ENCODE data around the gene FYN.

DNA sequence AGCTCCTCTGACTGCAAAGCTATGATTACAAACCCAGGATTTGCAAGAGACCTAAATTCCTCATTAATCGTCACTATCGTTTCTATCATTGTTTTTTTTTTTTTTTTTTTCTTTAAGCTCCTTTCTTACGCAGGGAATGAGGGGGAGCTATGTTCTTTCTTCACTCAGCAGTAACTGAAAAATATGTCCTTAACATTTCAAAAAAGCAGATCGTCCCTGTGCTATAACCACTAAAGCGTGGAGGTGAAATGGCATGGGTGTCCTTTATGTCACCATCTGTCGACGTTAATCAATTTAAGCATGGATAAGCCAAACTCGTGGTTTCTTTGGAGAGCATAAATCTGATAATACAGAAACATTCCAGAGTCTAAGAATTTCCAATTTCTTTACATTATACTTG lies 199.7 kb downstream of the FYN start:
- TF ChIP-seq SRF (IDR thresholded peaks at IDR 0.05; ENCODE audit: low read depth, low read length) (no peak), RAD21 (IDR thresholded peaks at IDR 0.05 in 1 of 2, conservative IDR thresholded peaks at IDR 0.05 in 1 of 2; ENCODE audit: low read depth in 2 of 2, low read length in 2 of 2) (no peak), MAFK (IDR thresholded peaks at IDR 0.05; ENCODE audit: low read depth, low read length) (no peak), POLR2A (IDR thresholded peaks at IDR 0.05; ENCODE audit: control extremely low read depth in 1 of 2, low read depth in 2 of 2, low read length in 2 of 2) (no peak), TEAD4 (IDR thresholded peaks at IDR 0.05; ENCODE audit: low read depth, low read length) (no peak)
- TF ChIP-seq, protein P1, sequence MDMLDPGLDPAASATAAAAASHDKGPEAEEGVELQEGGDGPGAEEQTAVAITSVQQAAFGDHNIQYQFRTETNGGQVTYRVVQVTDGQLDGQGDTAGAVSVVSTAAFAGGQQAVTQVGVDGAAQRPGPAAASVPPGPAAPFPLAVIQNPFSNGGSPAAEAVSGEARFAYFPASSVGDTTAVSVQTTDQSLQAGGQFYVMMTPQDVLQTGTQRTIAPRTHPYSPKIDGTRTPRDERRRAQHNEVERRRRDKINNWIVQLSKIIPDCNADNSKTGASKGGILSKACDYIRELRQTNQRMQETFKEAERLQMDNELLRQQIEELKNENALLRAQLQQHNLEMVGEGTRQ (IDR thresholded peaks at IDR 0.05; ENCODE audit: low read length): no peak
- TF ChIP-seq, protein P2, sequence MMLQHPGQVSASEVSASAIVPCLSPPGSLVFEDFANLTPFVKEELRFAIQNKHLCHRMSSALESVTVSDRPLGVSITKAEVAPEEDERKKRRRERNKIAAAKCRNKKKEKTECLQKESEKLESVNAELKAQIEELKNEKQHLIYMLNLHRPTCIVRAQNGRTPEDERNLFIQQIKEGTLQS (IDR thresholded peaks at IDR 0.05; ENCODE audit: insufficient read depth, low read depth, low read length): no peak
